SK-N-MC (cell line): ENCODE results near the gene MIPOL1.

Source experiments
- EZH2 ChIP-seq: fragments of 200-600 bp; sonication (generic); IDR thresholded peaks from one replicate; pipeline ENCODE4 v1.6.1; 2017; ENCODE audit warnings: antibody characterized with exemption
- POLR2AphosphoS5 ChIP-seq: IDR thresholded peaks from 2 replicates; pipeline ENCODE4 v1.6.1; 2012; ENCODE audit warnings: mild to moderate bottlenecking, low read depth, low read length, borderline replicate concordance

DNA sequence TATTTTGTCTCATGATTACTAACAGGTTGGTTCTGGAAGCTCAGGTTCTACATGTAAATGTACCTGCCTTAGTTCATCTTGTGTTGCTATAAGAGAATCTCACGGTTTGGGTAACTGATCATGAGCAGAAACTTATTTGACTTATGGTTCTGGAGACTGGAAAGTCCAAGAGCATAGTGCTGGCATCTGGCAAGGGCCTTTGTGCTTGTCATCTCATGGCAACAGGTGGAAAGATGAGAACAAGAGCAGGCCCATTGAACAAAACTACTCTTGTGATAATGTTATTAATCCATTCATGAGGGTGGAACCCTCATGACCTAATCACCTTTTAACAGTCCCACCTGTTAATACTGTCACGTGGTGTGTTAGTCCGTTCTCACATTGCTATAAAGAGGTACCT is 23.3 kb downstream of the MIPOL1 start:
- TF ChIP-seq POLR2AphosphoS5 (no peak), EZH2 (no peak)
